Type B pancreatic cell (in vitro differentiated cells): ENCODE results near the gene SGMS1. TPM values are rescaled to one million over a fixed set of nuclear protein-coding genes. Genes with fewer than 3 reads are reported as not detected.
"Not testable (repeated sequence)": the region's sequence is repeated elsewhere in the genome, so short reads cannot be mapped to it uniquely, and the experiment has no call there.

ENCODE experiments used
- DNase-seq: peaks from one replicate; pipeline ENCODE4 v3.0.0; 2021; ENCODE audit warnings: mixed read lengths; ENCODE audit not compliant: unreplicated experiment; ENCODE audit errors: extremely low spot score
- H3K27ac Mint-ChIP-seq: 2 replicates; pipeline ENCODE4 v1.8.0; 2021; ENCODE audit warnings: mild to moderate bottlenecking, mixed read lengths
- H3K27me3 Mint-ChIP-seq: 2 replicates; pipeline ENCODE4 v1.8.0; 2021; ENCODE audit warnings: mixed read lengths
- H3K36me3 Mint-ChIP-seq: 2 replicates; pipeline ENCODE4 v1.8.0; 2021; ENCODE audit warnings: mixed read lengths
- H3K4me1 Mint-ChIP-seq: one replicate; pipeline ENCODE4 v1.8.0; 2021; ENCODE audit warnings: mixed read lengths; ENCODE audit not compliant: unreplicated experiment
- H3K4me3 Mint-ChIP-seq: 2 replicates; pipeline ENCODE4 v1.8.0; 2021; ENCODE audit warnings: mild to moderate bottlenecking, mixed read lengths
- H3K9me3 Mint-ChIP-seq: 2 replicates; pipeline ENCODE4 v1.8.0; 2021; ENCODE audit warnings: mixed read lengths
- total RNA-seq: library from RNA; stranded (reverse); gene quantifications from 2 replicates; pipeline ENCODE4 v1.2.1, GENCODE V29; 2021; ENCODE audit warnings: low replicate concordance
- TF ChIP-seq, protein P1 (sequence below): fragments of 200-600 bp; sonication (generic); conservative IDR thresholded peaks from 2 replicates; pipeline ENCODE4 v1.5.0; 2021; ENCODE audit warnings: antibody characterized with exemption, mild to moderate bottlenecking

SGMS1 gene
- total RNA-seq, 1 donor from 2014 or later, result 15.1 TPM

DNA sequence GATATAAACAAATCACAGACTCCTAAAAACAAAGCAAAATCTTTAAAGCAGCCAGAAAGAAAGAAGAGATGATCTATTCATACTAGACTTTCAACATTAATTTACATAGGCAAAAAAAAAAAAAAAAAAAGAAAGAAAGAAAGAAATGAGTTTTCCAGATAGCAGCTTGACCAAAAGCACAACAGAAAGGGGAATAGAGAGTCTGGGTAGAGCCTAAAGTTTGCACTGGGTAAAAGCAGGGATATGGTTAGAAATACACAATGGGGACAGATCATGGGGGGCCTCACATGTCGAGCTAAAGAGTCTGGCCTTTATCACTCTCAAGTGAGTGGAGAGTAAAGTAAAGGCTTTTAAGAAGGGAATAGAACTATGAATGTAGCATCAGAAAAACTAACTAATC is 169.8 kb downstream of the SGMS1 start:
- Mint-ChIP-seq H3K4me1 (no peaks in the 10 kb centered on the region), H3K4me3 (no peak overlapping the region), H3K27me3 (no peaks in the 10 kb centered on the region), H3K9me3 (no peaks in the 10 kb centered on the region), H3K36me3 (peaks cover 4% of the 10 kb centered on the region), H3K27ac (no peak overlapping the region)
- TF ChIP-seq, protein P1, sequence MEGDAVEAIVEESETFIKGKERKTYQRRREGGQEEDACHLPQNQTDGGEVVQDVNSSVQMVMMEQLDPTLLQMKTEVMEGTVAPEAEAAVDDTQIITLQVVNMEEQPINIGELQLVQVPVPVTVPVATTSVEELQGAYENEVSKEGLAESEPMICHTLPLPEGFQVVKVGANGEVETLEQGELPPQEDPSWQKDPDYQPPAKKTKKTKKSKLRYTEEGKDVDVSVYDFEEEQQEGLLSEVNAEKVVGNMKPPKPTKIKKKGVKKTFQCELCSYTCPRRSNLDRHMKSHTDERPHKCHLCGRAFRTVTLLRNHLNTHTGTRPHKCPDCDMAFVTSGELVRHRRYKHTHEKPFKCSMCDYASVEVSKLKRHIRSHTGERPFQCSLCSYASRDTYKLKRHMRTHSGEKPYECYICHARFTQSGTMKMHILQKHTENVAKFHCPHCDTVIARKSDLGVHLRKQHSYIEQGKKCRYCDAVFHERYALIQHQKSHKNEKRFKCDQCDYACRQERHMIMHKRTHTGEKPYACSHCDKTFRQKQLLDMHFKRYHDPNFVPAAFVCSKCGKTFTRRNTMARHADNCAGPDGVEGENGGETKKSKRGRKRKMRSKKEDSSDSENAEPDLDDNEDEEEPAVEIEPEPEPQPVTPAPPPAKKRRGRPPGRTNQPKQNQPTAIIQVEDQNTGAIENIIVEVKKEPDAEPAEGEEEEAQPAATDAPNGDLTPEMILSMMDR, result no peak
- no peak for DNase-seq

DNA sequence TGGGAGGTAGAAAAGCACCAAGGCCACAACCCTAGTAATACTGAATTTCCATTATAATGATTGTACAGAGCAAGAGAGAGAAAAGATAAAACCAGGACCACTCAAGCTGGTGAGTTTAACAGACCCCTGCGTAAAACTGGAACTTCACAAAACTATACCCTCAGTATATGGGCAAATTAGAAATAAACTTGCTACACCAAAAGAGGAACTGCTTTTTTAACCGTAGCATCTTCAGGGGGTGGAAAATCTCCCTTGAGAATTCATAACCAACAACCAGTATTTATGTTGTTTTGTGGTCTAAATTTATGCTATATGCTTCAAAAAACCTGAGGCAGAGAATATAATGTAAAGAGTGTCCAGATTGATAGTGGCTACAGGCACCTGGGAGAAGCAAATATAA is 171.2 kb downstream of the SGMS1 start:
- TF ChIP-seq, protein P1, result no peak
- H3K9me3 Mint-ChIP-seq, result no peaks in the 10 kb centered on the region
- no peaks in the 10 kb centered on the region for H3K4me1 Mint-ChIP-seq
- H3K27ac Mint-ChIP-seq, result no peak overlapping the region
- H3K4me3 Mint-ChIP-seq, result no peak overlapping the region
- H3K27me3 Mint-ChIP-seq, result no peaks in the 10 kb centered on the region
- no peak for DNase-seq
- H3K36me3 Mint-ChIP-seq, result peaks cover 4% of the 10 kb centered on the region

- no peak for DNase-seq
- TF ChIP-seq, protein P1, result no peak
- Mint-ChIP-seq H3K27ac (no peak overlapping the region), H3K27me3 (no peaks in the 10 kb centered on the region), H3K4me3 (no peak overlapping the region), H3K9me3 (peaks cover 5% of the 10 kb centered on the region), H3K36me3 (peaks cover 4% of the 10 kb centered on the region), H3K4me1 (no peaks in the 10 kb centered on the region)
Measured at GRCh38 chr10:50447691-50448090, 176.1 kb downstream of the SGMS1 start.

DNA sequence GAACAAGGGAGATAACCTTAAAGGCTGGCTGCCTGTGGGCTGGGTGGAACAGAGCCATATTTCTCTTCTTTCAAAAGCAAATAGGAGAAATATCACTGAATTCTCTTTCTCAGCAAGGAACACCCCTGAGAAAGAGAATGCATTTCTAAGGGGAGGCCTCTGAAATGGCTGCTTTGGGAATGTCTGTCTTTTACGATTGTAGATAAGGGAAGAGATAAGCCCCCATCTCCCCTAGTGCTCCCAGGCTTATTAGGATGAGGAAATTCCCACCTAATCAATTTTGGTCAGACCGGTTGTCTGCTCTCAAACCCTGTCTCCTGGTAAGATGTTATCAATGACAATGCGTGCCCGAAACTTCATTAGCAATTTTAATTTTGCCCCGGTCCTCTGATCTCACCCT is 178.0 kb downstream of the SGMS1 start:
- not testable (repeated sequence) for H3K4me3 Mint-ChIP-seq, H3K27me3 Mint-ChIP-seq, H3K9me3 Mint-ChIP-seq, DNase-seq, H3K4me1 Mint-ChIP-seq, H3K36me3 Mint-ChIP-seq, H3K27ac Mint-ChIP-seq

- Mint-ChIP-seq H3K4me3 (no peak overlapping the region), H3K36me3 (no peaks in the 10 kb centered on the region), H3K27me3 (no peaks in the 10 kb centered on the region), H3K9me3 (peaks cover 5% of the 10 kb centered on the region), H3K4me1 (no peaks in the 10 kb centered on the region), H3K27ac (no peak overlapping the region)
- TF ChIP-seq, protein P1, result no peak
- DNase-seq, result no peak
Measured at GRCh38 chr10:50440489-50440888, 183.3 kb downstream of the SGMS1 start.

GRCh38 chr10:50439806-50440205 is 183.9 kb downstream of the SGMS1 start:
- TF ChIP-seq, protein P1, result no peak
- Mint-ChIP-seq H3K36me3 (no peaks in the 10 kb centered on the region), H3K27ac (no peak overlapping the region), H3K4me3 (no peak overlapping the region), H3K9me3 (peaks cover 5% of the 10 kb centered on the region), H3K27me3 (no peaks in the 10 kb centered on the region), H3K4me1 (no peaks in the 10 kb centered on the region)
- DNase-seq, result no peak
